Measurements from ENCODE around the gene POLG. TPM values are rescaled to one million over a fixed set of nuclear protein-coding genes. Genes with fewer than 3 reads are reported as not detected.

POLG gene
- total and polyA plus RNA-seq, 2 experiments from 2014 or later, result 28.8 to 74.1 TPM

- TF ChIP-seq, protein P1, sequence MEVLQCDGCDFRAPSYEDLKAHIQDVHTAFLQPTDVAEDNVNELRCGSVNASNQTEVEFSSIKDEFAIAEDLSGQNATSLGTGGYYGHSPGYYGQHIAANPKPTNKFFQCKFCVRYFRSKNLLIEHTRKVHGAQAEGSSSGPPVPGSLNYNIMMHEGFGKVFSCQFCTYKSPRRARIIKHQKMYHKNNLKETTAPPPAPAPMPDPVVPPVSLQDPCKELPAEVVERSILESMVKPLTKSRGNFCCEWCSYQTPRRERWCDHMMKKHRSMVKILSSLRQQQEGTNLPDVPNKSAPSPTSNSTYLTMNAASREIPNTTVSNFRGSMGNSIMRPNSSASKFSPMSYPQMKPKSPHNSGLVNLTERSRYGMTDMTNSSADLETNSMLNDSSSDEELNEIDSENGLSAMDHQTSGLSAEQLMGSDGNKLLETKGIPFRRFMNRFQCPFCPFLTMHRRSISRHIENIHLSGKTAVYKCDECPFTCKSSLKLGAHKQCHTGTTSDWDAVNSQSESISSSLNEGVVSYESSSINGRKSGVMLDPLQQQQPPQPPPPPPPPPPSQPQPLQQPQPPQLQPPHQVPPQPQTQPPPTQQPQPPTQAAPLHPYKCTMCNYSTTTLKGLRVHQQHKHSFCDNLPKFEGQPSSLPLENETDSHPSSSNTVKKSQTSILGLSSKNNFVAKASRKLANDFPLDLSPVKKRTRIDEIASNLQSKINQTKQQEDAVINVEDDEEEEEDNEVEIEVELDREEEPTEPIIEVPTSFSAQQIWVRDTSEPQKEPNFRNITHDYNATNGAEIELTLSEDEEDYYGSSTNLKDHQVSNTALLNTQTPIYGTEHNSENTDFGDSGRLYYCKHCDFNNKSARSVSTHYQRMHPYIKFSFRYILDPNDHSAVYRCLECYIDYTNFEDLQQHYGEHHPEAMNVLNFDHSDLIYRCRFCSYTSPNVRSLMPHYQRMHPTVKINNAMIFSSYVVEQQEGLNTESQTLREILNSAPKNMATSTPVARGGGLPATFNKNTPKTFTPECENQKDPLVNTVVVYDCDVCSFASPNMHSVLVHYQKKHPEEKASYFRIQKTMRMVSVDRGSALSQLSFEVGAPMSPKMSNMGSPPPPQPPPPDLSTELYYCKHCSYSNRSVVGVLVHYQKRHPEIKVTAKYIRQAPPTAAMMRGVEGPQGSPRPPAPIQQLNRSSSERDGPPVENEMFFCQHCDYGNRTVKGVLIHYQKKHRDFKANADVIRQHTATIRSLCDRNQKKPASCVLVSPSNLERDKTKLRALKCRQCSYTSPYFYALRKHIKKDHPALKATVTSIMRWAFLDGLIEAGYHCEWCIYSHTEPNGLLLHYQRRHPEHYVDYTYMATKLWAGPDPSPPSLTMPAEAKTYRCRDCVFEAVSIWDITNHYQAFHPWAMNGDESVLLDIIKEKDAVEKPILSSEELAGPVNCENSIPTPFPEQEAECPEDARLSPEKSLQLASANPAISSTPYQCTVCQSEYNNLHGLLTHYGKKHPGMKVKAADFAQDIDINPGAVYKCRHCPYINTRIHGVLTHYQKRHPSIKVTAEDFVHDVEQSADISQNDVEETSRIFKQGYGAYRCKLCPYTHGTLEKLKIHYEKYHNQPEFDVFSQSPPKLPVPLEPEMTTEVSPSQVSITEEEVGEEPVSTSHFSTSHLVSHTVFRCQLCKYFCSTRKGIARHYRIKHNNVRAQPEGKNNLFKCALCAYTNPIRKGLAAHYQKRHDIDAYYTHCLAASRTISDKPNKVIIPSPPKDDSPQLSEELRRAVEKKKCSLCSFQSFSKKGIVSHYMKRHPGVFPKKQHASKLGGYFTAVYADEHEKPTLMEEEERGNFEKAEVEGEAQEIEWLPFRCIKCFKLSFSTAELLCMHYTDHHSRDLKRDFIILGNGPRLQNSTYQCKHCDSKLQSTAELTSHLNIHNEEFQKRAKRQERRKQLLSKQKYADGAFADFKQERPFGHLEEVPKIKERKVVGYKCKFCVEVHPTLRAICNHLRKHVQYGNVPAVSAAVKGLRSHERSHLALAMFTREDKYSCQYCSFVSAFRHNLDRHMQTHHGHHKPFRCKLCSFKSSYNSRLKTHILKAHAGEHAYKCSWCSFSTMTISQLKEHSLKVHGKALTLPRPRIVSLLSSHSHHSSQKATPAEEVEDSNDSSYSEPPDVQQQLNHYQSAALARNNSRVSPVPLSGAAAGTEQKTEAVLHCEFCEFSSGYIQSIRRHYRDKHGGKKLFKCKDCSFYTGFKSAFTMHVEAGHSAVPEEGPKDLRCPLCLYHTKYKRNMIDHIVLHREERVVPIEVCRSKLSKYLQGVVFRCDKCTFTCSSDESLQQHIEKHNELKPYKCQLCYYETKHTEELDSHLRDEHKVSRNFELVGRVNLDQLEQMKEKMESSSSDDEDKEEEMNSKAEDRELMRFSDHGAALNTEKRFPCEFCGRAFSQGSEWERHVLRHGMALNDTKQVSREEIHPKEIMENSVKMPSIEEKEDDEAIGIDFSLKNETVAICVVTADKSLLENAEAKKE (CRISPR knock-in tag; IDR thresholded peaks at IDR 0.05), result no peak
- TF ChIP-seq ETS1 (IDR thresholded peaks at IDR 0.05) (no peak), EZH2phosphoT487 (IDR thresholded peaks at IDR 0.05; ENCODE audit: unreplicated experiment) (no peak), ZNF114 (CRISPR knock-in tag; IDR thresholded peaks at IDR 0.05) (no peak), NANOG (IDR thresholded peaks at IDR 0.05; ENCODE audit: borderline replicate concordance) (no peak), STAT1 (IDR thresholded peaks at IDR 0.05; ENCODE audit: unreplicated experiment) (no peak), JUNB (IDR thresholded peaks at IDR 0.05; ENCODE audit: unreplicated experiment) (no peak), CTCF (conservative IDR thresholded peaks at IDR 0.05; ENCODE audit: low read depth in 2 of 2) (no peak)
Measured at GRCh38 chr15:89305395-89305794, 29.2 kb downstream of the POLG start (continued).

Data from GM23338 (cell line).